ENCODE measurements around the gene SLC35A1.

The SLC35A1 gene

GRCh38 chr6:87538510-87539260, 65.9 kb downstream of the SLC35A1 start (continued):
- TF ChIP-seq, protein P1, sequence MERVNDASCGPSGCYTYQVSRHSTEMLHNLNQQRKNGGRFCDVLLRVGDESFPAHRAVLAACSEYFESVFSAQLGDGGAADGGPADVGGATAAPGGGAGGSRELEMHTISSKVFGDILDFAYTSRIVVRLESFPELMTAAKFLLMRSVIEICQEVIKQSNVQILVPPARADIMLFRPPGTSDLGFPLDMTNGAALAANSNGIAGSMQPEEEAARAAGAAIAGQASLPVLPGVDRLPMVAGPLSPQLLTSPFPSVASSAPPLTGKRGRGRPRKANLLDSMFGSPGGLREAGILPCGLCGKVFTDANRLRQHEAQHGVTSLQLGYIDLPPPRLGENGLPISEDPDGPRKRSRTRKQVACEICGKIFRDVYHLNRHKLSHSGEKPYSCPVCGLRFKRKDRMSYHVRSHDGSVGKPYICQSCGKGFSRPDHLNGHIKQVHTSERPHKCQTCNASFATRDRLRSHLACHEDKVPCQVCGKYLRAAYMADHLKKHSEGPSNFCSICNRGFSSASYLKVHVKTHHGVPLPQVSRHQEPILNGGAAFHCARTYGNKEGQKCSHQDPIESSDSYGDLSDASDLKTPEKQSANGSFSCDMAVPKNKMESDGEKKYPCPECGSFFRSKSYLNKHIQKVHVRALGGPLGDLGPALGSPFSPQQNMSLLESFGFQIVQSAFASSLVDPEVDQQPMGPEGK (tag by site-specific recombination; IDR thresholded peaks at IDR 0.05): no peak
- TF ChIP-seq ZBTB7A (tag by site-specific recombination; IDR thresholded peaks at IDR 0.05; ENCODE audit: low read depth): no peak
- no peak for TF ChIP-seq GLI4 (tag by site-specific recombination; IDR thresholded peaks at IDR 0.05)
- TF ChIP-seq ZNF433 (tag by site-specific recombination; IDR thresholded peaks at IDR 0.05; ENCODE audit: low read depth): peak; percentile 35; the same call in 1 of the 2 replicates
- peak; percentile 36; the same call in 1 of the 2 replicates for TF ChIP-seq ZNF664 (tag by site-specific recombination; IDR thresholded peaks at IDR 0.05)
- no peak for TF ChIP-seq MEIS1 (CRISPR knock-in tag; IDR thresholded peaks at IDR 0.05; ENCODE audit: borderline replicate concordance)
- peak; percentile 63 for TF ChIP-seq ZBTB11 (tag by site-specific recombination; conservative IDR thresholded peaks at IDR 0.05; ENCODE audit: low read depth)
- TF ChIP-seq SETDB1 (IDR thresholded peaks at IDR 0.05; ENCODE audit: insufficient read length, low read length): no peak
- no peak for TF ChIP-seq ZFP41 (tag by site-specific recombination; IDR thresholded peaks at IDR 0.05; ENCODE audit: borderline replicate concordance)
- TF ChIP-seq ZNF473 (tag by site-specific recombination; IDR thresholded peaks at IDR 0.05): no peak
- TF ChIP-seq OSR2 (tag by site-specific recombination; IDR thresholded peaks at IDR 0.05): no peak
- TF ChIP-seq ZNF626 (tag by site-specific recombination; IDR thresholded peaks at IDR 0.05): no peak
- peak; percentile 57 for TF ChIP-seq ZBTB8A (tag by site-specific recombination; IDR thresholded peaks at IDR 0.05)
- TF ChIP-seq ZNF354C (tag by site-specific recombination; IDR thresholded peaks at IDR 0.05; ENCODE audit: borderline replicate concordance, low read depth): no peak
- TF ChIP-seq ZBTB44 (tag by site-specific recombination; IDR thresholded peaks at IDR 0.05): no peak
- TF ChIP-seq, protein P2, sequence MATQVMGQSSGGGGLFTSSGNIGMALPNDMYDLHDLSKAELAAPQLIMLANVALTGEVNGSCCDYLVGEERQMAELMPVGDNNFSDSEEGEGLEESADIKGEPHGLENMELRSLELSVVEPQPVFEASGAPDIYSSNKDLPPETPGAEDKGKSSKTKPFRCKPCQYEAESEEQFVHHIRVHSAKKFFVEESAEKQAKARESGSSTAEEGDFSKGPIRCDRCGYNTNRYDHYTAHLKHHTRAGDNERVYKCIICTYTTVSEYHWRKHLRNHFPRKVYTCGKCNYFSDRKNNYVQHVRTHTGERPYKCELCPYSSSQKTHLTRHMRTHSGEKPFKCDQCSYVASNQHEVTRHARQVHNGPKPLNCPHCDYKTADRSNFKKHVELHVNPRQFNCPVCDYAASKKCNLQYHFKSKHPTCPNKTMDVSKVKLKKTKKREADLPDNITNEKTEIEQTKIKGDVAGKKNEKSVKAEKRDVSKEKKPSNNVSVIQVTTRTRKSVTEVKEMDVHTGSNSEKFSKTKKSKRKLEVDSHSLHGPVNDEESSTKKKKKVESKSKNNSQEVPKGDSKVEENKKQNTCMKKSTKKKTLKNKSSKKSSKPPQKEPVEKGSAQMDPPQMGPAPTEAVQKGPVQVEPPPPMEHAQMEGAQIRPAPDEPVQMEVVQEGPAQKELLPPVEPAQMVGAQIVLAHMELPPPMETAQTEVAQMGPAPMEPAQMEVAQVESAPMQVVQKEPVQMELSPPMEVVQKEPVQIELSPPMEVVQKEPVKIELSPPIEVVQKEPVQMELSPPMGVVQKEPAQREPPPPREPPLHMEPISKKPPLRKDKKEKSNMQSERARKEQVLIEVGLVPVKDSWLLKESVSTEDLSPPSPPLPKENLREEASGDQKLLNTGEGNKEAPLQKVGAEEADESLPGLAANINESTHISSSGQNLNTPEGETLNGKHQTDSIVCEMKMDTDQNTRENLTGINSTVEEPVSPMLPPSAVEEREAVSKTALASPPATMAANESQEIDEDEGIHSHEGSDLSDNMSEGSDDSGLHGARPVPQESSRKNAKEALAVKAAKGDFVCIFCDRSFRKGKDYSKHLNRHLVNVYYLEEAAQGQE (tag by site-specific recombination; IDR thresholded peaks at IDR 0.05): peak; percentile 46; the same call in 1 of the 2 replicates
- TF ChIP-seq KLF16 (tag by site-specific recombination; IDR thresholded peaks at IDR 0.05): no peak
- TF ChIP-seq ZNF830 (tag by site-specific recombination; IDR thresholded peaks at IDR 0.05; ENCODE audit: low read depth): no peak
- no peak for TF ChIP-seq TRIM28 (IDR thresholded peaks at IDR 0.05; ENCODE audit: borderline replicate concordance, low read length)
- no peak for TF ChIP-seq ZNF239 (tag by site-specific recombination; IDR thresholded peaks at IDR 0.05)
- TF ChIP-seq ZNF514 (tag by site-specific recombination; IDR thresholded peaks at IDR 0.05): 0 out of 2 replicates have a peak, but pooled peaks have one; percentile 51
- TF ChIP-seq ZNF175 (tag by site-specific recombination; IDR thresholded peaks at IDR 0.05): no peak
- no peak for TF ChIP-seq MYNN (tag by site-specific recombination; IDR thresholded peaks at IDR 0.05; ENCODE audit: borderline replicate concordance)
- no peak for TF ChIP-seq ZNF548 (tag by site-specific recombination; IDR thresholded peaks at IDR 0.05)
- TF ChIP-seq ZFP69B (tag by site-specific recombination; IDR thresholded peaks at IDR 0.05): no peak
- no peak for TF ChIP-seq ZNF157 (tag by site-specific recombination; IDR thresholded peaks at IDR 0.05)
- TF ChIP-seq ZSCAN16 (tag by site-specific recombination; IDR thresholded peaks at IDR 0.05): no peak
- no peak for TF ChIP-seq ZNF600 (tag by site-specific recombination; IDR thresholded peaks at IDR 0.05)
- TF ChIP-seq, protein P3, sequence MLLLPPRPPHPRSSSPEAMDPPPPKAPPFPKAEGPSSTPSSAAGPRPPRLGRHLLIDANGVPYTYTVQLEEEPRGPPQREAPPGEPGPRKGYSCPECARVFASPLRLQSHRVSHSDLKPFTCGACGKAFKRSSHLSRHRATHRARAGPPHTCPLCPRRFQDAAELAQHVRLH (tag by site-specific recombination; IDR thresholded peaks at IDR 0.05): no peak
